PC-9 (cell line): ENCODE data around the gene BEX2. TPM values are rescaled to one million over a fixed set of nuclear protein-coding genes. Genes with fewer than 3 reads are reported as not detected.

ENCODE experiments used
- BruUV-seq: library from RNA; stranded (reverse); fragments of 400-500 nt; replicated peaks from 2 replicates; lab custom pipeline; 2021; lab: Mats Ljungman, UMichigan
- CTCF ChIA-PET: fragments of 300-600 bp; sonication (Branson Sonifier 250); formaldehyde crosslinking; loops from one replicate; lab custom pipeline; 2022; ENCODE audit warnings: antibody characterized with exemption; lab: Charles Lee
- POLR2A ChIA-PET: fragments of 300-600 bp; sonication (Branson Sonifier 250); formaldehyde crosslinking; loops from one replicate; lab custom pipeline; 2022; ENCODE audit warnings: antibody characterized with exemption; ENCODE audit not compliant: unreplicated experiment; lab: Charles Lee
- DNase-seq, 2 experiments: peaks; one replicate each; pipeline versions ENCODE4 v3.0.0 to v3.0.0-alpha.2; 2015 to 2022; ENCODE audit warnings: mixed read lengths in 1 of 2
- H2AFZ ChIP-seq: fragments of 200-600 bp; sonication (generic); 2 replicates; pipeline ENCODE4 v1.8.1; 2017; ENCODE audit warnings: antibody characterized with exemption
- H3F3A ChIP-seq: fragments of 200-600 bp; sonication (generic); 2 replicates; pipeline ENCODE4 v1.8.1; 2017; ENCODE audit warnings: antibody characterized with exemption, mild to moderate bottlenecking, low read depth; ENCODE audit not compliant: insufficient read depth
- H3K27ac ChIP-seq: fragments of 200-600 bp; sonication (generic); 2 replicates; pipeline ENCODE4 v1.6.1; 2016; ENCODE audit warnings: mixed run types
- H3K27me3 ChIP-seq: fragments of 200-600 bp; sonication (generic); 2 replicates; pipeline ENCODE4 v1.6.1; 2016; ENCODE audit warnings: low read depth, mixed run types; ENCODE audit not compliant: insufficient read depth
- H3K36me3 ChIP-seq: fragments of 200-600 bp; sonication (generic); 2 replicates; pipeline ENCODE4 v1.6.1; 2016; ENCODE audit warnings: low read depth, mixed run types
- H3K4me1 ChIP-seq: fragments of 200-600 bp; sonication (generic); replicated peaks from 2 replicates; pipeline ENCODE4 v1.6.1; 2016; ENCODE audit warnings: mixed run types; ENCODE audit not compliant: insufficient read depth
- H3K4me2 ChIP-seq: fragments of 200-600 bp; sonication (generic); 2 replicates; pipeline ENCODE4 v1.6.1; 2017; ENCODE audit warnings: mixed run types
- H3K4me3 ChIP-seq: fragments of 200-600 bp; sonication (generic); 2 replicates; pipeline ENCODE4 v1.6.1; 2016; ENCODE audit warnings: mixed run types
- H3K79me2 ChIP-seq: fragments of 200-600 bp; sonication (generic); 2 replicates; pipeline ENCODE4 v1.6.1; 2017; ENCODE audit warnings: low read depth, mixed run types
- H3K9me2 ChIP-seq: fragments of 200-600 bp; sonication (generic); 2 replicates; pipeline ENCODE4 v1.8.1; 2017; ENCODE audit warnings: mild to moderate bottlenecking; ENCODE audit not compliant: insufficient read depth
- H3K9me3 ChIP-seq: fragments of 200-600 bp; sonication (generic); 2 replicates; pipeline ENCODE4 v1.8.1; 2016; ENCODE audit warnings: low read depth; ENCODE audit not compliant: insufficient read depth
- H4K20me1 ChIP-seq: fragments of 200-600 bp; sonication (generic); 2 replicates; pipeline ENCODE4 v1.8.1; 2017; ENCODE audit not compliant: insufficient read depth
- CTCF ChIP-seq: fragments of 200-600 bp; sonication (generic); conservative IDR thresholded peaks from 2 replicates; pipeline ENCODE4 v1.6.1; 2017; ENCODE audit warnings: mixed run types, antibody characterized with exemption, mild to moderate bottlenecking, moderate library complexity
- EZH2 ChIP-seq: fragments of 200-600 bp; sonication (generic); IDR thresholded peaks from 2 replicates; pipeline ENCODE4 v1.8.0; 2017; ENCODE audit warnings: antibody characterized with exemption, low read depth
- intact Hi-C: fragments of 100-400 bp; cut with micrococcal nuclease; formaldehyde crosslinking; loops from one replicate; pipeline ENCODE4 v1.10.0; 2022; ENCODE audit not compliant: unreplicated experiment
- total RNA-seq: library from RNA; stranded (reverse); gene quantifications from 2 replicates; pipeline ENCODE4 v1.2.3, GENCODE V29; 2021

BEX2 gene
- total RNA-seq, 1 experiment from 2014 or later = 4.7 TPM

DNA sequence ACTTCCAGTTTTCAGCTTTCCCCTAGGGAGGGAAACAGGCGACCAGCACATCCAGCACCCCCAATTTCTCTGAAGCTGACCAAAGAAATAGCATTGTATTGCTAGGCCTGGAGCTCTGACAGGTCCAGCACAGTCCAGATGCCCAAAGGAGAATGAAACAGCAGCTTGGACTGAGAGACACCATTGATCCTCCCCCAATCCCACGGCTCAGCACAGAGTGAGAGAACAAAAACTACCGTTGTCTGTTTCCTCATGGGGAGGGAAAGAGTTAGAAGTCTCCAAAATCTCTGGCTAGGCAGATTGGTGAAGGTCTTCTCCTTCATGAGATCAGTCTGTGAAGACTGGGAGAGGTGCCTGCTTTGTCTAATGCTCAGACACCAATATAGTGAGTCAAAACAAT, 27.9 kb upstream of the BEX2 start:
- intact Hi-C loops = no loop called here
- no peak overlapping the region for H3K4me2 ChIP-seq
- BruUV-seq = no TSS peak
- no peak overlapping the region for H3K27ac ChIP-seq
- TF ChIP-seq EZH2 (no peak), CTCF (no peak)
- no peaks in the 10 kb centered on the region for H3K79me2 ChIP-seq
- H3K27me3 ChIP-seq = no peaks in the 10 kb centered on the region
- H3F3A ChIP-seq = no peaks in the 10 kb centered on the region
- no peak for DNase-seq
- H3K4me1 ChIP-seq = no peaks in the 10 kb centered on the region
- H3K9me3 ChIP-seq = no peaks in the 10 kb centered on the region
- H4K20me1 ChIP-seq = no peaks in the 10 kb centered on the region
- POLR2A ChIA-PET = no interaction called here
- H3K9me2 ChIP-seq = no peaks in the 10 kb centered on the region
- CTCF ChIA-PET = no interaction called here
- H2AFZ ChIP-seq = no peak overlapping the region
- no peak overlapping the region for H3K4me3 ChIP-seq
- no peaks in the 10 kb centered on the region for H3K36me3 ChIP-seq

GRCh38 chrX:103330681-103331288, 20.0 kb upstream of the BEX2 start:
- H3K4me1 ChIP-seq = no peaks in the 10 kb centered on the region
- no peaks in the 10 kb centered on the region for H3K79me2 ChIP-seq
- H3K4me3 ChIP-seq = no peak overlapping the region
- H4K20me1 ChIP-seq = no peaks in the 10 kb centered on the region
- no peaks in the 10 kb centered on the region for H3K36me3 ChIP-seq
- no TSS peak for BruUV-seq
- no peak overlapping the region for H3K27ac ChIP-seq
- intact Hi-C loops = no loop called here
- ChIA-PET POLR2A (no interaction called here), CTCF (no interaction called here)
- TF ChIP-seq CTCF (no peak), EZH2 (no peak)
- H2AFZ ChIP-seq = no peak overlapping the region
- no peaks in the 10 kb centered on the region for H3K9me2 ChIP-seq
- H3K9me3 ChIP-seq = no peaks in the 10 kb centered on the region
- H3F3A ChIP-seq = no peaks in the 10 kb centered on the region
- H3K27me3 ChIP-seq = no peaks in the 10 kb centered on the region
- no peak overlapping the region for H3K4me2 ChIP-seq
- no peak for DNase-seq

DNA sequence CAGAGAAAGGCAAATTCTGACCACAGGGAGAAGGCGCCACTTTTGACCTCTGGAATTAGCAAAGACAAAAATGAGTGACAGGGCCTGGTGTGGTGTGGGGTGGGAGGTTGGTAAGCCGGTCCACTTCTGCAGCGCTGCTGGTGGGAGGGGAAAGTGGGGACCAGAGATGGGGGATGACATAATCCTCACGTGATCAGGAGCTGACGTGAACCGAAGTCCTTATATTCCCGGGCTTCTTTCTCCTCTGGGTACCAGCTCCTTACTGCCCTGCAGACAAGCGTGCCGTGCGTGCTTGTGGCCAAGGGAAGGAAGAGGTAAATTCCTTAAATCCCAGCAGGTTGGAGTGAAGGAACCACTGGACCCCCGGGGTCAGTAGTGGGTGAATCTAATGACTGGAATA, 19.2 kb upstream of the BEX2 start, which contains the start of gene TCEAL7:
Gene TCEAL7 (plus strand): TSS at position 249 of the 400 bp plus-strand sequence. CDS start 1,165 bp downstream, outside the sequence.
- BruUV-seq = no TSS peak
- H3K9me2 ChIP-seq = no peaks in the 10 kb centered on the region
- no peaks in the 10 kb centered on the region for H3K9me3 ChIP-seq
- no peak within 1 kb of the TSS for H3K27ac ChIP-seq
- CTCF ChIA-PET = no interaction called here
- intact Hi-C loops = no loop called here
- no peak for TF ChIP-seq CTCF
- TF ChIP-seq EZH2 = no peak
- no peak within 1 kb of the TSS for H3K4me3 ChIP-seq
- no peaks in the 10 kb centered on the region for H4K20me1 ChIP-seq
- no peaks in the 10 kb centered on the region for H3K4me1 ChIP-seq
- no peaks in the 10 kb centered on the region for H3K27me3 ChIP-seq
- H2AFZ ChIP-seq = no peak within 1 kb of the TSS
- H3K79me2 ChIP-seq = no peaks in the 10 kb centered on the region
- H3K36me3 ChIP-seq = no peaks in the 10 kb centered on the region
- DNase-seq = no peak
- POLR2A ChIA-PET = no interaction called here
- H3F3A ChIP-seq = no peaks in the 10 kb centered on the region
- no peak within 1 kb of the TSS for H3K4me2 ChIP-seq
